ENCODE data around the gene MRPS2. TPM values are rescaled to one million over a fixed set of nuclear protein-coding genes. Genes with fewer than 3 reads are reported as not detected.

Gene MRPS2
- total RNA-seq, 4 donors from 2014 or later: 20.9 to 26.6 (median 23.3) TPM

DNA sequence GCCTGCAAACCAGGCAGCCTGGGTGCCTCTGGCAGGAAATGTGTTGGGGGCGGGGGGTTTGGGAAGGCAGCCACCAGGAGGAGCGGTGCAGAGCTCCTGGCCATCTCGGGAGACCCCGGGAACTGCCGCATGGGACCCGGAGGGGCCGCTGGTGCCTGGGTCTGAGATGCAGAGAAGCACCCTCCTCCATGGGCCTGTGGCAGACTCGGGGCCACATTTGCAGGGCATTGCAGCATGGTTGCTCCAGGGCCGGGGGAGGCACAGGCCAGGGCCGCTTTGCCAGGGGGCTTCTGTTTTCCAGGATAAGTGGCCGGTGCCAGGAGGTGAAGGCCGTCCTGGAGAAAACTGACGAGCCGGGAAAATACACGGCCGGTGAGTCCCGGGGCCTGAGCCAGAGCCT, 22.4 kb downstream of the MRPS2 start:
- TF ChIP-seq CTCF (IDR thresholded peaks at IDR 0.05; ENCODE audit: low read depth): no peak

DNA sequence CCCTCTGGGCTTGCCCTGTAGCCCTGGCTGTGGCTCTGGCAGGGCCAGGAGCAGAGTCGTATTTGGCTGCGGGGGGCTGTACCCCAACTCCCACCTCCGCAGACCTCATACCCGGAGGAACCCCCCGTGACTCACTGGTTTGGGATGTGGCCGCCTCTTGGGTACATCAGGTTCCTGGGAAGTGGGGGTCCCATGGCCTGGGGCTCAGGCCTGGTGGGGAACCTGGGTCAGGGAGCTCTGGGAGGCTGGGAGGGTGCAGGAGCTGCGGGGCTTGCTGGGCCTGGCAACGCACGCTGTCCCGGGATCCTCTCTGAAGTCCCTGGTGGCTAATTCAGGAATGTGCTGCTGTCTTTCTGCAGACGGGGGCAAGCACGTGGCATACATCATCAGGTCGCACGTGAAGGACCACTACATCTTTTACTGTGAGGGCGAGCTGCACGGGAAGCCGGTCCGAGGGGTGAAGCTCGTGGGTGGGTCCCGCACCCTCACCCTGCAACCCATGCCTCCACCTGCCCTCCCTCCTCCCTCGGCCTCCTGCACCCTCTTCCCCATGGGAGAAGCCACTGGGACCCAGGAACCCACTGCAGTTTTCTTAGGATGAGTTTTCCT, 23.1 kb downstream of the MRPS2 start:
- TF ChIP-seq CTCF (IDR thresholded peaks at IDR 0.05; ENCODE audit: low read depth): no peak

DNA sequence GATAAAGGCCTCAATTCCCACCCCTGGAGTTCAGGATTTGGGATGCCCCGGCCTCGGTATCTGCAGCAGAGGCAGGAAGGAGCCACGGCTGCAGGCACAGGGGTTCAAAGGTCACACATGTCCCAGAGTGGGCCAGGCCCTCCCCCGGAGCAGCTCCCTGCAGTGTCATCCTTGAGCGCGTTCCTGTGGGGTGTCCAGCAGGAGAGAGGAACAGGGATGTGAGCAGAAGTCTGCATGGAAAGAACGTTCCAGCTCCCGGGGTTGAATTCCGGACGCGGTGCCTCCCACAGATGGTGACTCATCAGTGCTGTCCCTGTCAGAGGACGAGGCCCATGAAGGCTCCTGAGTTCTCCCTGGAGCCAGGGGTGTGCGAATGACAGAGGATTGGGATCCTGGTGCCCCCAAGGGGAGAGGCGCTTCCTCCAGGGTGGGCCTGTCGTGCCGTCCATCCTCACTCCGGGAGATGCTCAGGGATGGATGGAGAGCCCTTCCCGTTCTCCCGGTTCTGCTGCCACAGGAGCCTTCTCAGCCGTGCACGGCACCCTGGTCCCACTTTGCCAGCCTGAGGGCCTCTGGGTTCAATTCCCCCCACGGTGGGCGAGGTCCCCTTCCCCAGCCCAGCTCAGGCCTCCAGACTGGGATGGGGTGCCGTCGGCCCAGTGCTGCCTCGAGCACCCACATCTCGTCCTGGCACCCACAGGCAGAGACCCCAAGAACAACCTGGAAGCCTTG, 23.8 kb downstream of the MRPS2 start:
- TF ChIP-seq CTCF (IDR thresholded peaks at IDR 0.05; ENCODE audit: low read depth): no peak

DNA sequence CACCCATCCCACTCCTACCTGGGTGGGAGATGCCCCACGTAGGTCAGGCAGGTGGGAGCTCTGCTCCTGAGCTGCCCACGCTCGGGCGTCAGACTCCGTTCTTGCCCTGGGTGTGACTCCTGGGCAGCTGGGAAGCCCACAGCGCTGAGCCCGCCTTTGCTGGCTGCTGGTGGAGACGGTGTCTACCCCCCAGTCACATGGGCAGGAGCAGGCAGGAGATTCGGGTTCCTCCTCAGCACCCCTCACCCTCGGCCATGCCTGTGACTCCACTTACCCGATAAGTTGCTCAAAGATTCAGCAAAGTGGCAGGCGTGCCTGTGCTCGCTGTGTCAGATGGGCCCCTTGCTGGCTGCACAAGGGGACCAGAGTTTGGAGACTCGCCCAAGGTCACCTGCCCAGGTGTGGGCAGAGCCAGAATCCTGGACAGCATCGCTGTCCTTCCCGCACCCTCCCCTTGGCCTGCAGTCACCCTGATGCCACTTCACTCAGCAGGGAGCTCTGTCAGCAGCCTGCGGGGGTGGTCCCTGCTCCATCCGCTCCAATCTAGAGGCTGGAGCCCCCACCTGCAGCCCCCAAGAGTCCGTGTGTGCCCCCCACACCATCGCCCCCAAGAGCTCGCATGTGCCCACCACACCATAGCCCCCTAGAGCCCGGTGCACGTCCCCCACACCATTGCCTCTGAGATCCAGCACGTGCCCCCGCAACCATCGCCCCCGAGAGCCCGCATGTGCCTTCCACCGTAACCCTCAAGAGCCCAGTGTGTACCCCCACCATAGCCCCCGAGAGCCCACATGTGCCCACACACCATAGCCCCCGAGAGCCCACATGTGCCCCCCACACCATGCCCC, 25.0 kb downstream of the MRPS2 start:
- no peak for TF ChIP-seq CTCF (IDR thresholded peaks at IDR 0.05; ENCODE audit: low read depth)

DNA sequence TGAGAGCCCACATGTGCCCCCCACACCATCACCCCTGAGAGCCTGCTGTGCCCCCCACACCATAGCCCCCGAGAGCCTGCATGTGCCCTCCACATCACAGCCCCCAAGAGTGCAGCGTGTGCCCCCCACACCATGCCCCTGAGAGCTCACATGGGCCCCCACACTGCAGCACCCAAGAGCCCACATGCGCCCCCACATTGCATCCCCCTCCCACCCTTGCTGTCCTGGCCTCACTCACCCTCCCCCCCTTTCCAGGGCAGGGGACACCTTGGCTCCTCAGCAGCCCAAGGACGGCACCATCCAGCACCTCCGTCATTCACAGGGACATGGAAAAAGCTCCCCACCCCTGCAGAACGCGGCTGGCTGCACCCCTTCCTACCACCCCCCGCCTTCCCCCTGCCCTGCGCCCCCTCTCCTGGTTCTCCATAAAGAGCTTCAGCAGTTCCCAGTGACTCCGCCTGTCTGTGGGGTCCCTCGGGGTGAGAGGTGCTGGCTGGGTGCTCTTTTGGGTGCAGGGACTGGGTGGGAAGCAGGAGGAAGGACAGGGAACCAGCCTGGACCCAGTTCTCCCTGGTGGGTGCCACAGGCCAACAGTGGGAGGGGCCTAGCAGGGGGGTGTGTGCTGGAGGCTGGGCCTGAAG, 25.7 kb downstream of the MRPS2 start:
- TF ChIP-seq CTCF (IDR thresholded peaks at IDR 0.05; ENCODE audit: low read depth): no peak

DNA sequence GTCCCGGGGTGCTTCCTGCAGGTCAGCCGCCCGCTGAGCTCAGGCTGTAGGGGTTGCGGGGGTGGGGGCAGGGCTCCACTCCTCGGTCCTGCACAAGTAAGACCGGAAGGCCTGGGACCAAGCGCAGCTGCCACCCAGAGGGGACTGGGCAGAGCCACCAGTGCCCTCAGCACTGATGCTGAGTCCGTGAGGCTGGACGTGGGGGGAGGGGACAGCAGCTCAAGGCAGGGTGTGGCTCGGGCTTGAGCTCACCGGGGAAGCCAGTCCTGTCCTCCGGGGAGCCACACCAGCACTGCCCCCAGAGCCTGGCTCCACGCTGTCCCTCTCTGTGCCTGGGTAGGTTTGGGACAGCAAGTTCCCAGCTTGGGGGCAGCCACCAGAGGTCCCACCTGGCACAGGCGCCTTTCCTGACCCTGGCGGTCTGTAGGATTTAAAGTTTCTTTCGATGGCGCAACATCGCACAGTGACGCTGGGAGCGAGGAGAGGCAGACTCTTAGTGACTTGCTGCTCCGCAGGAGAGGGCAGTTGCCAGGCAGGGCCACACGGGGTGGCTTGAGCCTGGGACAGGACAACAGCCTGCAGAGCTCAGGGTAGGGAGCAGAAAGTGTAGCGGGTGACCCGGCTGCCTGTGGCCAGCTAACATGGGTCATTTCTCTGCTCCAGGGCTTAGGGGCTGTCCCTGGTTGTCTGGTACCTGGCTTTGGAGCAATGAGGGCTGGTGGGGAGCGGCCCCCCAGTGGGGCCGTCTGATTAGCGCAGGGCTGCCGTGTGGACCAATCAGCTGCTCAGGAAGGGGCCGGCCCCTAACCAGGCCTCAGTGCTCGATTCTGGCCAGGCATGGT, 26.5 kb downstream of the MRPS2 start:
- TF ChIP-seq CTCF (IDR thresholded peaks at IDR 0.05; ENCODE audit: low read depth): no peak
